Left ventricle myocardium inferior (tissue), 1 donor: ENCODE results near the gene CEP72. TPM values are rescaled to one million over a fixed set of nuclear protein-coding genes. Genes with fewer than 3 reads are reported as not detected.
"Not testable (repeated sequence)": the region's sequence is repeated elsewhere in the genome, so short reads cannot be mapped to it uniquely, and the experiment has no call there.

Experiments
- DNase-seq: peaks from one replicate; pipeline ENCODE4 v3.0.0-alpha.2; 2020
- H3K27ac ChIP-seq: fragments of 200-600 bp; replicated peaks from 2 replicates; pipeline ENCODE4 v1.8.0; 2021
- H3K27me3 ChIP-seq: fragments of 200-600 bp; 2 replicates; pipeline ENCODE4 v1.8.0; 2021; ENCODE audit warnings: low read depth
- H3K36me3 ChIP-seq: fragments of 200-600 bp; 2 replicates; pipeline ENCODE4 v1.8.0; 2021
- H3K4me1 ChIP-seq: fragments of 200-600 bp; 2 replicates; pipeline ENCODE4 v1.8.0; 2021
- H3K4me3 ChIP-seq: fragments of 200-600 bp; 2 replicates; pipeline ENCODE4 v1.8.0; 2021; ENCODE audit warnings: mild to moderate bottlenecking, moderate library complexity
- H3K9me3 ChIP-seq: fragments of 200-600 bp; replicated peaks from 2 replicates; pipeline ENCODE4 v1.8.0; 2021
- intact Hi-C: fragments of 100-400 bp; cut with micrococcal nuclease; formaldehyde crosslinking; loops from one replicate; pipeline ENCODE4 v1.11.0; 2022
- total RNA-seq: library from RNA; stranded (reverse); fragmentation: NEBNext Ultra II Directional; extraction: Animal tissue kit (Norgen Biotek cat#: 25700); gene quantifications from one replicate; pipeline ENCODE4 v1.2.1, GENCODE V29; 2021
- TF ChIP-seq, protein P1 (sequence below): fragments of 200-600 bp; IDR thresholded peaks from 2 replicates; pipeline ENCODE4 v1.8.0; 2021; ENCODE audit warnings: antibody characterized with exemption, mild to moderate bottlenecking, borderline replicate concordance
- donor health status: DM: no; HTN: yes; CAD: no; lungs with severe emphysema.

Gene CEP72
- total RNA-seq, 1 donor from 2014 or later = 1.7 TPM

DNA sequence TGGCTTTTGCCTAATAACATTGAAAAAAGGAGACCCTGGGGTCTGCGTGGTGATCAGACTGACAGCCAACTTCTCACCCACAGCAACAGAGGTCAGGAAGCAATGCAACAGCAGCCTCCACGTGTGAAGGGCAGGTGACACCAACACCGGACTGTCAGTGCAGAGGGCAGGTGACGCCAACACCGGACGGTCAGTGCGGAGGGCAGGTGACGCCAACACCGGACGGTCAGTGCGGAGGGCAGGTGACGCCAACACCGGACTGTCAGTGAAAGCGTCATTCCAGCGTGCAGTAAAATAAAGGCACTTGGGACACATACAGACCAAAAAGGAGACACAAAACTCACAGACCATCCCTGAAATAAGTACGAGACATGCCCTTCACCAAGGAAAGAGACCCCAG, 37.2 kb upstream of the CEP72 start:
- H3K36me3 ChIP-seq = no peaks in the 10 kb centered on the region
- H3K4me1 ChIP-seq = no peaks in the 10 kb centered on the region
- H3K9me3 ChIP-seq = peaks cover 45% of the 10 kb centered on the region
- intact Hi-C loops = no loop called here
- no peak overlapping the region for H3K27ac ChIP-seq
- TF ChIP-seq, protein P1, sequence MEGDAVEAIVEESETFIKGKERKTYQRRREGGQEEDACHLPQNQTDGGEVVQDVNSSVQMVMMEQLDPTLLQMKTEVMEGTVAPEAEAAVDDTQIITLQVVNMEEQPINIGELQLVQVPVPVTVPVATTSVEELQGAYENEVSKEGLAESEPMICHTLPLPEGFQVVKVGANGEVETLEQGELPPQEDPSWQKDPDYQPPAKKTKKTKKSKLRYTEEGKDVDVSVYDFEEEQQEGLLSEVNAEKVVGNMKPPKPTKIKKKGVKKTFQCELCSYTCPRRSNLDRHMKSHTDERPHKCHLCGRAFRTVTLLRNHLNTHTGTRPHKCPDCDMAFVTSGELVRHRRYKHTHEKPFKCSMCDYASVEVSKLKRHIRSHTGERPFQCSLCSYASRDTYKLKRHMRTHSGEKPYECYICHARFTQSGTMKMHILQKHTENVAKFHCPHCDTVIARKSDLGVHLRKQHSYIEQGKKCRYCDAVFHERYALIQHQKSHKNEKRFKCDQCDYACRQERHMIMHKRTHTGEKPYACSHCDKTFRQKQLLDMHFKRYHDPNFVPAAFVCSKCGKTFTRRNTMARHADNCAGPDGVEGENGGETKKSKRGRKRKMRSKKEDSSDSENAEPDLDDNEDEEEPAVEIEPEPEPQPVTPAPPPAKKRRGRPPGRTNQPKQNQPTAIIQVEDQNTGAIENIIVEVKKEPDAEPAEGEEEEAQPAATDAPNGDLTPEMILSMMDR = no peak
- DNase-seq = no peak
- peaks cover 78% of the 10 kb centered on the region for H3K27me3 ChIP-seq
- no peak overlapping the region for H3K4me3 ChIP-seq

DNA sequence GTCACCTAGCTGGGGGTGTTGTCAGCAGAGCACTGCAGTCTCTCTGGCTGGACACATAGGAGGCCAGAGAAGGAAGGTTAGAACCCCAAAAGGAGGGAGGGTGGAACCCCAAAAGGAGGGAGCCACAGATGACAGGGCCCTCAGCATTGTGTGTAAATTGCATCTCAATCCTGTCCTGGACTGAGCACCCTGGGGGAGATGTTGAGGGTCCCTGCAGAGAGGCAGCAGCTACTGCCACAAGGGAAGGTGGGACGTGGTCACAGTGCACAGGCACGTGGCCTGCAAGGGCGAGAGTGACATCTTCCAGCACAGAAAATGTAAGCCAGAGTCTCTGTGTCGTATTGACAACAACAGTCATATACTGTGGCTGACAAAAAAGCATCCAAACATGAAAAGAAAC, 36.5 kb upstream of the CEP72 start:
- H3K36me3 ChIP-seq = no peaks in the 10 kb centered on the region
- peaks cover 78% of the 10 kb centered on the region for H3K27me3 ChIP-seq
- H3K9me3 ChIP-seq = peaks cover 45% of the 10 kb centered on the region
- H3K4me3 ChIP-seq = no peak overlapping the region
- no peak for DNase-seq
- TF ChIP-seq, protein P1 = no peak
- no peaks in the 10 kb centered on the region for H3K4me1 ChIP-seq
- intact Hi-C loops = no loop called here
- H3K27ac ChIP-seq = no peak overlapping the region

DNA sequence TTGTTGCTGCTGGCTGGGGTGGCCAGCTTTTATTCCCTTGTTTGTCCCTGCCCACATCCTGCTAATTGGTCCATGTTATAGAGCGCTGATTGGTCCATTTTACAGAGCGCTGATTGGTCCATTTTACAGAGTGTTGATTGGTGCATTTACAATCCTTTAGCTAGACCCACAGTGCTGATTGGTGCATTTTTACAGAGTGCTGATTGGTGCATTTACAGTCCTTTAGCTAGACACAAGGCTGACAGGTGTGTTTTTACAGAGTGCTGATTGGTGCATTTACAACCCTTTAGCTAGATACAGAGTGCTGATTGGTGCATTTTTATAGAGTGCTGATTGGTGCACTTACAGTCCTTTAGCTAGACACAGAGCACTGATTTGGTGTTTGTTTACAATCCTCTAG, 34.9 kb upstream of the CEP72 start:
- H3K27ac ChIP-seq, intact Hi-C loops, H3K36me3 ChIP-seq, DNase-seq, H3K4me1 ChIP-seq, H3K4me3 ChIP-seq: not testable (repeated sequence)
- Histone ChIP-seq H3K27me3 (peaks cover 78% of the 10 kb centered on the region), H3K9me3 (peaks cover 45% of the 10 kb centered on the region)

DNA sequence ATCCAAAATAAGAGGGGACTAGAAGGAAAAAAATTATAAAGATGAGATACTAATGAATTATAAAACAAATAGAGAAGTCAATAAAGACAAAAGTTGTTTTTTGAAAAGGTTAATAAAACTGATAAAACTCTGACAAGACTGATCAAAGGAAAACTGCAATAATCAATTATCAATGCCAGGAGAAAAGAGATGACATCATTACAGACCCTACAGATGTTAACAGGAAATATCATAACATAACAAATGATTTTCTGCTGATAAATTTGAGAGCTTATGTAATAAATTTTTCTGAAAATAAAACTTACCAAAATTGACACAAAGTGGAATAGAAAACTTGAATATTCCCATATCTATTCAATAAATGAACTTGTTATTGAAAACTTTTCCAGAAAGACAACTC, 34.3 kb upstream of the CEP72 start:
- intact Hi-C loops = no loop called here
- Histone ChIP-seq H3K27me3 (peaks cover 78% of the 10 kb centered on the region), H3K4me3 (no peak overlapping the region)

DNA sequence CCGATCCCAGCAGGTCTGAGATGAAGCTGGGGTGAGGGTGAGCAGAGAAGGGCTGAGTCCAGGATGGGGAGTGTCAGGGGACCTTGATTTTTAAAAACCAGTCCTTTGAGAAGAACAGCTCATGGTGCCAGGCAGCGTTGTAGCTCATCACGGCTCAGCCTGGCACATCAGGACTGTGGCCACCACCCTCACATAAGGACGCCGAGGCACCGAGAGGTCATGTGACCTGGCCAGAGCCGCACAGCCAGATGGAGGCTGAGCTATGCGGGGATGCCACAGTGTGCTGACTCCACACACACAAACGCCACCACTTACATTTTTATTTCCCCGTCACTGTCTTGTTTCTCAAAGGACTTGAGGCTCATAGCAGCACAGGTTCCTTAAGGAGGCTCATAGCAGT, 32.9 kb upstream of the CEP72 start:
- Histone ChIP-seq H3K4me3 (no peak overlapping the region), H3K27me3 (peaks cover 74% of the 10 kb centered on the region)
- DNase-seq = no peak

More for the DNA sequence above, 34.3 kb upstream of the CEP72 start:
- peaks cover 45% of the 10 kb centered on the region for H3K9me3 ChIP-seq
- no peaks in the 10 kb centered on the region for H3K4me1 ChIP-seq
- DNase-seq = no peak
- no peaks in the 10 kb centered on the region for H3K36me3 ChIP-seq
- H3K27ac ChIP-seq = no peak overlapping the region
- TF ChIP-seq, protein P1 = no peak

DNA sequence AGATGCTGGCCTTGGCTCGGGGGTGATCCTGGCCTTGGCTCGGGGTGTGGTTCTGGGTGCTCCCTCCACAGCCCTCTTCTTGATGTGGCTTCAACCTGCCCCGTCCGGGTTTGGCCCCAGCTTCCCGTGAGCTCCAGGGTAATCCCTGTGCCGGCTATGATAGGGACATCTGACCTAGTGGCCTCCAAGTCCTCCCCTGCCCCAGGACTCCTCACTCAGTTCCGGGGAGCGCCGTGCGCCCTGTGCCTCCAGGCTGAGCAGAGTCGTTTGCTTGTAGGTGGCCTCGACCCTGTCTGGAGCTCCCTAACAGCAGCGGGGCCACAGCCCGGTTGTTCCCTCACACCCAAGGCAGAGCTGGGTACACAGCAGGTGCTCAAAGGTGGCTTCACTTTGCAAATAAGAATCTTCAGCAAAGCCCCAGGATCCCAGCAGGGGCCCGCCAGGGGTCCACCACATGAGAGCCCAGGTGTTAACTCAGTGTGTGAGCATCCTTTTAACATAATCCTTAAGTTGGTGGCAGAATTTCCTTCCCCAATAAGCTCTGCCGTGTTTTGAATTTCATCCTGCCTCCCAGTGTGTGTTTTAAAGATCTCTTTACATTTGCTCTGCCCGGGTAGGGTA, 32.3 kb upstream of the CEP72 start:
- TF ChIP-seq, protein P1 = no peak
- no peaks in the 10 kb centered on the region for H3K4me1 ChIP-seq
- H3K27ac ChIP-seq = no peak overlapping the region
- intact Hi-C loops = no loop called here
- H3K27me3 ChIP-seq = peaks cover 70% of the 10 kb centered on the region
- peaks cover 42% of the 10 kb centered on the region for H3K9me3 ChIP-seq
- no peaks in the 10 kb centered on the region for H3K36me3 ChIP-seq
- no peak overlapping the region for H3K4me3 ChIP-seq
- no peak for DNase-seq

More for the DNA sequence above, 32.9 kb upstream of the CEP72 start:
- intact Hi-C loops = no loop called here
- no peak overlapping the region for H3K27ac ChIP-seq
- peaks cover 45% of the 10 kb centered on the region for H3K9me3 ChIP-seq
- H3K4me1 ChIP-seq = no peaks in the 10 kb centered on the region
- TF ChIP-seq, protein P1 = no peak
- no peaks in the 10 kb centered on the region for H3K36me3 ChIP-seq
